Measurements from ENCODE around the gene PLXND1. TPM values are rescaled to one million over a fixed set of nuclear protein-coding genes. Genes with fewer than 3 reads are reported as not detected.

PLXND1 gene
- total RNA-seq, 1 donor from 2014 or later, result 9.0 TPM

DNA sequence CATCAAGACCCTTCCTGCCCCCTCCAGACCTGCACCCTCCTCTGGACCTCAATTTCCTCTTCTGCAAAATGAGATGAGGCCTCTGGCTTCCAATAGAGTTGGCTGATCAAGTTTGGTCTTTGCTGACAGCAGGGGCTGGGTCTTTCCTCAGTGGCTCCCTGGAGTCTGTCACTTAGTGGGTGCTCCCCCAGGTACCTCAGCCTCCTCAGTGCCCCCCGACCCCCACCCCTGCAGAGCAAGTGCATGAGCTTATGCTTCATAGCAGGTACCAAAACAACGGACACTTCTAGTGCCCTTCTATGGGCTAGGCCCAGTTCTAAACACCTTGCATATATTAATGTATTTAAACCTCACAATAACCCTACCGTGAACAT lies 6.9 kb upstream of the PLXND1 start:
- no peaks in the 10 kb centered on the region for H4K20me1 ChIP-seq (ENCODE audit: low read depth)

DNA sequence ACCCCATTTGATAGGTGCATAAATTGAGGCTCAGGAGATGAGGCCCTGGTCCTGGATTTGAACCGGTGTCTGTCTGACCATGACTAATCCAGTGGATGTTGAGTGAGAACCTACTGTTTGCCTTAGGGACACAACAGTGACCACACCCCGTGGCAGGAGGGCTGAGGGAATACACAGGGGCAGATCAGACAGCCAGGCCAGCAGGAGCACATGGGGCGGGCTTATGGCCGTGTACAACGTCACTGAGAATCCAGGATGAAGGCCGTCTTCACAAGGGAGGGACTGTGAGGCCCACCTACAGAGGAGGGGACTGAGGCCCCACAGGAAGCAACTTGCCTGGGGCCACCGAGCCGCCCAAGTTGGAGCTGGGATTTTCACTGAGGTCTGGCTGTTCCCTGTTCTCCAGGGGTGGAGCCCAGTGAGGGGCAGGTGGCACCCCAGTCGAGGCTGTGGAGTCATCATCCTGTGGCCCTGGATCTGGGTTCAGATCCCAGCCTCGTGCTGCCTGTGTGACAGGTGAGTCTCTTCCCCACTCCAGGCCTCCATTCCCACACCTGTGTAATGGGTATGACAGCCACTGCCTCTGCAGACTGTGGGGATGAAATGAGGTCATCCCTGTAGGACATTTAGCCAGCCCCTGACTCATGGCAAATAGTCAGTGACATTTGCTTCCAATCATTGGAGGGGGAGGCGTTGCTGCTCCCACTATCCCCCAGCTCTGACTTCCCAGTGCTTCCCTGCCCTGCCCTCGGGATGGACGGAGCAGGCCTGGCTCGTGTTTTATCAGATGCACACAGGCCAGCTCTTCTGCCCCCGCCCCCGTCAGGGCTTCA lies 6.3 kb upstream of the PLXND1 start:
- Mint-ChIP-seq H3K36me3 (no peaks in the 10 kb centered on the region), H3K9me3 (no peaks in the 10 kb centered on the region), H3K4me3 (peak overlapping the region; percentile 21), H3K27ac (peak overlapping the region; percentile 78), H3K4me1 (peaks cover 16% of the 10 kb centered on the region), H3K27me3 (ENCODE audit: insufficient read depth, low read depth) (peaks cover 17% of the 10 kb centered on the region)
- Histone ChIP-seq H3K79me2 (ENCODE audit: low read depth) (no peaks in the 10 kb centered on the region), H3K36me3 (no peaks in the 10 kb centered on the region), H2AFZ (replicated peaks) (no peak overlapping the region), H3K4me3 (no peak overlapping the region), H4K20me1 (ENCODE audit: low read depth) (no peaks in the 10 kb centered on the region), H3K27me3 (peaks cover 11% of the 10 kb centered on the region), H3K4me1 (peaks cover 5% of the 10 kb centered on the region), H3K27ac (no peak overlapping the region), H3F3A (ENCODE audit: low read depth) (peaks cover 16% of the 10 kb centered on the region), H3K9me3 (ENCODE audit: low read depth) (no peaks in the 10 kb centered on the region), H3K9ac (no peak overlapping the region), H3K4me2 (no peak overlapping the region)
- no peak for DNase-seq (ENCODE audit: low spot score)
- TF ChIP-seq, protein P1, sequence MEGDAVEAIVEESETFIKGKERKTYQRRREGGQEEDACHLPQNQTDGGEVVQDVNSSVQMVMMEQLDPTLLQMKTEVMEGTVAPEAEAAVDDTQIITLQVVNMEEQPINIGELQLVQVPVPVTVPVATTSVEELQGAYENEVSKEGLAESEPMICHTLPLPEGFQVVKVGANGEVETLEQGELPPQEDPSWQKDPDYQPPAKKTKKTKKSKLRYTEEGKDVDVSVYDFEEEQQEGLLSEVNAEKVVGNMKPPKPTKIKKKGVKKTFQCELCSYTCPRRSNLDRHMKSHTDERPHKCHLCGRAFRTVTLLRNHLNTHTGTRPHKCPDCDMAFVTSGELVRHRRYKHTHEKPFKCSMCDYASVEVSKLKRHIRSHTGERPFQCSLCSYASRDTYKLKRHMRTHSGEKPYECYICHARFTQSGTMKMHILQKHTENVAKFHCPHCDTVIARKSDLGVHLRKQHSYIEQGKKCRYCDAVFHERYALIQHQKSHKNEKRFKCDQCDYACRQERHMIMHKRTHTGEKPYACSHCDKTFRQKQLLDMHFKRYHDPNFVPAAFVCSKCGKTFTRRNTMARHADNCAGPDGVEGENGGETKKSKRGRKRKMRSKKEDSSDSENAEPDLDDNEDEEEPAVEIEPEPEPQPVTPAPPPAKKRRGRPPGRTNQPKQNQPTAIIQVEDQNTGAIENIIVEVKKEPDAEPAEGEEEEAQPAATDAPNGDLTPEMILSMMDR (IDR thresholded peaks at IDR 0.05), result no peak
- no peak for TF ChIP-seq EZH2 (IDR thresholded peaks at IDR 0.05)
- TF ChIP-seq EZH2phosphoT487 (IDR thresholded peaks at IDR 0.05), result no peak

More for the DNA sequence above, 6.9 kb upstream of the PLXND1 start:
- Histone ChIP-seq H3K27me3 (peaks cover 5% of the 10 kb centered on the region), H3K79me2 (ENCODE audit: low read depth) (no peaks in the 10 kb centered on the region), H3K4me1 (peaks cover 5% of the 10 kb centered on the region), H3K4me3 (no peak overlapping the region), H3K4me2 (no peak overlapping the region), H3K9me3 (ENCODE audit: low read depth) (no peaks in the 10 kb centered on the region), H2AFZ (replicated peaks) (no peak overlapping the region), H3K36me3 (no peaks in the 10 kb centered on the region), H3K27ac (no peak overlapping the region), H3F3A (ENCODE audit: low read depth) (peaks cover 11% of the 10 kb centered on the region), H3K9ac (no peak overlapping the region)
- no peak overlapping the region for H3K4me3 Mint-ChIP-seq
- DNase-seq (ENCODE audit: low spot score), result no peak
- peaks cover 18% of the 10 kb centered on the region for H3K27me3 Mint-ChIP-seq (ENCODE audit: insufficient read depth, low read depth)
- TF ChIP-seq, protein P1 (IDR thresholded peaks at IDR 0.05), result no peak
- TF ChIP-seq EZH2 (IDR thresholded peaks at IDR 0.05), result no peak
- no peak for TF ChIP-seq EZH2phosphoT487 (IDR thresholded peaks at IDR 0.05)
- peaks cover 16% of the 10 kb centered on the region for H3K4me1 Mint-ChIP-seq
- H3K27ac Mint-ChIP-seq, result peak overlapping the region; percentile 78
- H3K36me3 Mint-ChIP-seq, result no peaks in the 10 kb centered on the region
- H3K9me3 Mint-ChIP-seq, result no peaks in the 10 kb centered on the region

DNA sequence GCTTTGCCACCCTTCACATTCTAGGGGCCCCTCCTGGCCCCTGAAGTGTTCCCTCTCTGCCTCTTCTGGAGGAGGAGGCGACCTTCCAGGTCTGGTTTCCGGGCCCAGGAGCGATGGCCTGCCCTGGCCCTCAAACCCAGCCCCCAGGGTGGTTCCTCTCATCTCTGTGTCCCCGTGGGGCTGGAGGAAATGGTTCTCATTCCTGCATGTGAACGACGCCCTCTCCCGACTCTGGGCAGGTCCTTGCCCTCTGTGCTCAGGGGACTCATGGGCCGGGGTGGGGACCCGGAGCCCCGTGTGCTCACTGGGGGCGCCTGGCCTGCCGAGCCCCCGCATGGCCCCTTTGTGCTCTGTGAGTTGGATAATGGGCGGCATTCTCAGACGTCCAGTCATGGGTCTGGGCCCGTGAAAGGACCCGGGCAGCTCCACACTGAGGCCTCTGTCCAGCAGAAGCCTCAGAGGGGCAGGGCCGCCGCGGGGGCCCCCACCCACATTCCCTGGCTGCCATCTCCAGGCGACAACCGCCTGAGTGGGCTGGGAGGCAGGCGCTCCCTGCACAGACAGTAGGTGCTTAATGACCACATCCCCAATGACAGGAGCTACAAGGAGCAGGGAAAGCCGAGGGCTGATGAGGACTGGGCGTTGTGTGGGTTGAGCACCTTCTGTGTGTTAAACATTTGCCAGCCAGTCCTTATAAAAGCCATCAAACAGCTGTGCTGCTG lies 5.5 kb upstream of the PLXND1 start:
- no peaks in the 10 kb centered on the region for H4K20me1 ChIP-seq (ENCODE audit: low read depth)
- TF ChIP-seq EZH2phosphoT487 (IDR thresholded peaks at IDR 0.05), result no peak
- TF ChIP-seq, protein P1 (IDR thresholded peaks at IDR 0.05), result no peak
- no peak for TF ChIP-seq EZH2 (IDR thresholded peaks at IDR 0.05)
- H3K36me3 Mint-ChIP-seq, result no peaks in the 10 kb centered on the region
- H3K27ac Mint-ChIP-seq, result no peak overlapping the region
- H3K4me3 Mint-ChIP-seq, result peak overlapping the region; percentile 21
- H3K9me3 ChIP-seq (ENCODE audit: low read depth), result no peaks in the 10 kb centered on the region
- peaks cover 20% of the 10 kb centered on the region for H3K4me1 Mint-ChIP-seq
- H3K9me3 Mint-ChIP-seq, result no peaks in the 10 kb centered on the region
- H3K27ac ChIP-seq, result no peak overlapping the region
- peak; percentile 43 for DNase-seq (ENCODE audit: low spot score)
- H3K36me3 ChIP-seq, result no peaks in the 10 kb centered on the region
- no peak overlapping the region for H3K4me2 ChIP-seq
- peaks cover 5% of the 10 kb centered on the region for H3K4me1 ChIP-seq
- peaks cover 24% of the 10 kb centered on the region for H3F3A ChIP-seq (ENCODE audit: low read depth)
- H3K9ac ChIP-seq, result no peak overlapping the region
- no peaks in the 10 kb centered on the region for H3K79me2 ChIP-seq (ENCODE audit: low read depth)
- peaks cover 15% of the 10 kb centered on the region for H3K27me3 Mint-ChIP-seq (ENCODE audit: insufficient read depth, low read depth)
- peaks cover 18% of the 10 kb centered on the region for H3K27me3 ChIP-seq
- H3K4me3 ChIP-seq, result no peak overlapping the region
- peak overlapping the region; percentile 57 for H2AFZ ChIP-seq (replicated peaks)

Measured in neural progenitor cell (in vitro differentiated cells).